Right lobe of liver (tissue), 6 donors: ENCODE data around the gene OPN5. TPM values are rescaled to one million over a fixed set of nuclear protein-coding genes. Genes with fewer than 3 reads are reported as not detected.

Experiments used
- ATAC-seq, 4 donors: fragments of 200-7000 bp; cut with Tn5 transposase; one replicate each; pipeline ENCODE4 v1.9.1; 2020; ENCODE audit warnings: mild to moderate bottlenecking in 4 of 4, moderate library complexity in 4 of 4
- DNase-seq, 3 donors: peaks; one replicate each; pipeline ENCODE4 v3.0.0-alpha.2; 2020
- H3K27ac ChIP-seq, 3 donors: fragments of 200-600 bp; one replicate each; pipeline ENCODE4 v1.8.0; 2022
- H3K27me3 ChIP-seq, 2 donors: fragments of 200-600 bp; one replicate each; pipeline ENCODE4 v1.8.0; 2022
- H3K36me3 ChIP-seq, 4 donors: fragments of 200-600 bp; sonication (generic) in 1 of 4; one replicate each; pipeline versions ENCODE4 v1.5.1 to v1.8.0; 2017 to 2022; ENCODE audit warnings: control low read depth in 1 of 4
- H3K4me1 ChIP-seq, 4 donors: fragments of 200-600 bp; sonication (generic) in 1 of 4; one replicate each; pipeline versions ENCODE4 v1.5.1 to v1.8.0; 2017 to 2022; ENCODE audit warnings: control low read depth in 1 of 4
- H3K4me3 ChIP-seq, 3 donors: fragments of 200-600 bp; one replicate each; pipeline ENCODE4 v1.8.0; 2022
- H3K9me3 ChIP-seq, 4 donors: fragments of 200-600 bp; sonication (generic) in 1 of 4; one replicate each; pipeline versions ENCODE4 v1.5.1 to v1.8.0; 2017 to 2022; ENCODE audit warnings: control low read depth in 1 of 4
- POLR2A ChIP-seq: fragments of 450-650 bp; IDR thresholded peaks from one replicate; pipeline ENCODE4 v1.6.1; 2017; ENCODE audit warnings: antibody characterized with exemption, mild to moderate bottlenecking
- WGBS: methylation state at CpG from one replicate; pipeline ENCODE4 v1.1.6; 2018; ENCODE audit warnings: low coverage, low lambda C conversion rate; ENCODE audit not compliant: insufficient coverage; ENCODE audit errors: missing lambda C conversion rate; 5-methylcytosine and 5-hydroxymethylcytosine counted together
- intact Hi-C, 2 donors: fragments of 100-400 bp; cut with DNase I; formaldehyde crosslinking; loops; one replicate each; pipeline versions ENCODE4 v1.11.2 to v1.14.1; 2022
- total RNA-seq, 6 experiments: library from RNA; depleted of rRNA in 2 of 6; stranded (reverse); fragments of >200 nt in 2 of 6; fragmentation: NEBNext Ultra II Directional in 3 of 6; extraction: Animal tissue kit (Norgen Biotek cat#: 25700) in 3 of 6; gene quantifications; one replicate each; pipeline versions ENCODE4 v1.1.0 to v1.2.4, GENCODE V29; 2016 to 2023
- TF ChIP-seq, protein P1 (sequence below), 4 donors: fragments of 200-600 bp in 3 of 4; fragments of 450-650 bp in 1 of 4; IDR thresholded peaks; one replicate each; pipeline versions ENCODE4 v1.5.1 to v1.8.0; 2016 to 2022; ENCODE audit warnings: antibody characterized with exemption in 4 of 4, mild to moderate bottlenecking in 2 of 4
- donor health status: DM: no; HTN: yes; CAD: no.
- donor health status: DM: no; HTN: no; CAD: no.
- donor health status: DM: no; HTN: no; CAD: no.
- donor health status: DM: no; HTN: yes; CAD: no.
- donor health status: DM: no; HTN: yes; CAD: no.

OPN5 gene
- total RNA-seq, 6 experiments from 2014 or later, result not detected

DNA sequence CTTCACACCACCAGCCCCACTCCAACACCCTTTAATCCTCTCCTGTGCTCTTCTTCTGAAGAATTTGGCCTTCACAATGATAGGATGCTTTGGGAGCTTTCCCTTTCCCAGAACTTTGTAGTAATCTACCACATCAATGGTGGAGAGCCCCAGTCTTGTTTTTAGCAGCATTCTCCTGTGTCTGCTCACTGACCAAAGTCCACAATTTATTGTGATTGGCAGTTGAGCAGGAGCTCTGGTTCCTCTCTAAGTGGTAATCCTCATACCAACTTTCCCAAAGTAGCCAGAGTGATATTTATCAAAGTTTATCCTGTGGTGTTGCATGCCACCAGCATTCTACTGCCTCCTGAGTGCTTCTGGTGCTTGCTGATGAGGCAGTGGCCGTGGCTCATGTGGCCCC lies 29.0 kb upstream of the OPN5 start:
- no peaks in the 10 kb centered on the region for H3K27me3 ChIP-seq
- H3K36me3 ChIP-seq, result no peaks in the 10 kb centered on the region
- intact Hi-C loops, result no loop called here
- ATAC-seq (no peak), DNase-seq (no peak)
- H3K27ac ChIP-seq, result no peak overlapping the region
- H3K4me1 ChIP-seq, result no peaks in the 10 kb centered on the region
- TF ChIP-seq, protein P1, sequence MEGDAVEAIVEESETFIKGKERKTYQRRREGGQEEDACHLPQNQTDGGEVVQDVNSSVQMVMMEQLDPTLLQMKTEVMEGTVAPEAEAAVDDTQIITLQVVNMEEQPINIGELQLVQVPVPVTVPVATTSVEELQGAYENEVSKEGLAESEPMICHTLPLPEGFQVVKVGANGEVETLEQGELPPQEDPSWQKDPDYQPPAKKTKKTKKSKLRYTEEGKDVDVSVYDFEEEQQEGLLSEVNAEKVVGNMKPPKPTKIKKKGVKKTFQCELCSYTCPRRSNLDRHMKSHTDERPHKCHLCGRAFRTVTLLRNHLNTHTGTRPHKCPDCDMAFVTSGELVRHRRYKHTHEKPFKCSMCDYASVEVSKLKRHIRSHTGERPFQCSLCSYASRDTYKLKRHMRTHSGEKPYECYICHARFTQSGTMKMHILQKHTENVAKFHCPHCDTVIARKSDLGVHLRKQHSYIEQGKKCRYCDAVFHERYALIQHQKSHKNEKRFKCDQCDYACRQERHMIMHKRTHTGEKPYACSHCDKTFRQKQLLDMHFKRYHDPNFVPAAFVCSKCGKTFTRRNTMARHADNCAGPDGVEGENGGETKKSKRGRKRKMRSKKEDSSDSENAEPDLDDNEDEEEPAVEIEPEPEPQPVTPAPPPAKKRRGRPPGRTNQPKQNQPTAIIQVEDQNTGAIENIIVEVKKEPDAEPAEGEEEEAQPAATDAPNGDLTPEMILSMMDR (IDR thresholded peaks at IDR 0.05), result no peak
- TF ChIP-seq POLR2A, result no peak
- H3K9me3 ChIP-seq, result no peaks in the 10 kb centered on the region
- WGBS, result 11% methylated on average over 1 of the region's 1 CpG
- H3K4me3 ChIP-seq, result no peak overlapping the region

DNA sequence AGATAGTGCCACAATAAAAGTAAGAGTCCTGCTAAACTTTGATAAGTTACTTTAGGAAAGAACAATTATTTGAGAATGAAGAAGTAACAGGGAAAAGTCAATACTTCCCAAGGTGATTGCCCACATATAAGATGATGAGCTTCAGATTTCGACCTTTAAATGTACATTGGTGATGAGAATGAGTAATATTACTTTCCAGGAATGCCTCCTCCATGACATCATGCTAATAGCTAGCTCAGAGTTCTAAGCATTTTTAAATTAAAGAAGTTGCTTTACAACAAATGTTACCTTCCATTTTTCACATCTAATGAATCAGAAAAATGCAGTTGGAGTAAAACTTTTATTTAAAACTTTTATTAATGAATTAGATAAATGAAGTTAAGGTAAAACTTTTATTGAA lies 22.5 kb upstream of the OPN5 start:
- Histone ChIP-seq H3K4me3 (no peak overlapping the region), H3K9me3 (no peaks in the 10 kb centered on the region), H3K27ac (no peak overlapping the region), H3K4me1 (no peaks in the 10 kb centered on the region), H3K27me3 (no peaks in the 10 kb centered on the region), H3K36me3 (no peaks in the 10 kb centered on the region)
- intact Hi-C loops, result no loop called here
- WGBS, result 22% methylated on average over 1 of the region's 1 CpG
- DNase-seq (no peak), ATAC-seq (no peak)
- TF ChIP-seq, protein P1 (IDR thresholded peaks at IDR 0.05), result no peak
- TF ChIP-seq POLR2A, result no peak

DNA sequence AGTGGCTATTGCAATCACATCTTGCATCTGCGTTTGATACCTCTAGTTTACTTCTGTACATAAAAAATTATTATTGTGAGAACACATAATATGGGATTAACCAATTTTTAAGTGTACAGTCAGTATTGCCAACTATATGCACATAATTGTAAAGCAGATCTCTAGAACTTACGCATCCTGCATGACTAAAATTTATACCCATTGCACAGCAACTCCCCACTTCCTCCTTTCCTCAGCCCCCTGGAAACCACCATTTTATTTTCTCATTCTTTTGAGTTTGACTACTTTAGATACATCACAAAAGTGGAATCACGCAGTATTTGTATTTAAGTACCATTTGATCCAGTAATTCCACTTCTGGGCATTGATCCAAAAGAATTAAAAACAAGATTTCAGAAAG lies 19.3 kb upstream of the OPN5 start:
- DNase-seq, result no peak
- no peak overlapping the region for H3K27ac ChIP-seq
- WGBS, result 89% methylated on average over 3 of the region's 3 CpGs
- no peaks in the 10 kb centered on the region for H3K4me1 ChIP-seq
- H3K9me3 ChIP-seq, result peaks cover 0 to 4% (median 0%) of the 10 kb centered on the region in 4 donors
- no peaks in the 10 kb centered on the region for H3K36me3 ChIP-seq
- H3K27me3 ChIP-seq, result no peaks in the 10 kb centered on the region
- no peak overlapping the region for H3K4me3 ChIP-seq
- intact Hi-C loops, result no loop called here
- TF ChIP-seq POLR2A, result no peak
- TF ChIP-seq, protein P1 (IDR thresholded peaks at IDR 0.05), result no peak
- ATAC-seq, result no peak

DNA sequence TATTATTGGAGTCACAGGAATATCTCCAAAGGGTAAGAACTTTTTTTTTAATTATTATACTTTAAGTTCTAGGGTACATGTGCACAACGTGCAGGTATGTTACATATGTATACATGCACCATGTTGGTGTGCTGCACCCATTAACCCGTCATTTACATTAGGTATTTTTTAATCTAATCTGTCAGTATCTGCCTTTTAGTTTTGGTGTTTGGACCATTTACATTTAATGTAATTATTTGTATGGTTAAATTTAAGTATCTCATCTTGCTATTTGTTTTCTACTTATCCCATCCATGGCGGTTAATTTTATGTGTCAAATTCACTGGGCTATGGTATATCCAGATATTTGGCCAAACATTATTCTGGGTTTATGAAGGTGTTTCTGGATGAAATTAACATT lies 15.4 kb upstream of the OPN5 start:
- Histone ChIP-seq H3K4me1 (no peaks in the 10 kb centered on the region), H3K9me3 (peaks cover 0 to 4% (median 0%) of the 10 kb centered on the region in 4 donors), H3K27me3 (no peaks in the 10 kb centered on the region), H3K36me3 (no peaks in the 10 kb centered on the region), H3K4me3 (no peak overlapping the region), H3K27ac (no peak overlapping the region)
- ATAC-seq (no peak), DNase-seq (no peak)
- WGBS, result 62% methylated on average over 3 of the region's 3 CpGs
- TF ChIP-seq, protein P1 (IDR thresholded peaks at IDR 0.05), result no peak
- TF ChIP-seq POLR2A, result no peak
- intact Hi-C loops, result no loop called here

DNA sequence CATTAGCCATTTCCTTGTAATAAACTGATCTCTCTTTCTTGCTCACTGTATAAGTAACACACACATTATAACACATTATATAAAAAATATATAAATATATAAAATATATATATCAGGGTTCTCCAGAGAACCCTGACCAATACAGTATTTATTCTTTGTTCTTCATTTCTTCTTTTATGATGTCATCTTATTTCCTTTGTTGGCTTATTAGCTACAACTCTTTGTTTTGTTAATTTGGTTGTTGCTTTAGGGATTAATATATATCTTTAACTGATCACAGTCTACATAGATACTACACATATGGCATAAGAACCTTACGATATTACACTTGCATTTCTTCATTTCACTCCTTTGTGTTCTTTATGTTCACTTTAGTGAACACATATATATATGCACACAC lies 14.7 kb upstream of the OPN5 start:
- Histone ChIP-seq H3K9me3 (peaks cover 0 to 4% (median 0%) of the 10 kb centered on the region in 4 donors), H3K27me3 (no peaks in the 10 kb centered on the region), H3K36me3 (no peaks in the 10 kb centered on the region), H3K27ac (no peak overlapping the region), H3K4me3 (no peak overlapping the region), H3K4me1 (no peaks in the 10 kb centered on the region)
- intact Hi-C loops, result no loop called here
- no peak for DNase-seq
- TF ChIP-seq, protein P1 (IDR thresholded peaks at IDR 0.05), result no peak
- TF ChIP-seq POLR2A, result no peak
- ATAC-seq, result no peak
- 62% methylated on average over 1 of the region's 1 CpG for WGBS
